Measurements from ENCODE around the gene CDK11A.

The CDK11A gene

GRCh38 chr1:1761504-1762376 is 37.6 kb upstream of the CDK11A start:
- peak overlapping the region in 4 of 11 experiments; percentile 56 to 70 (median 67); a peak in 2 of 22 replicates for H3K4me2 ChIP-seq
- peaks cover 34 to 74% (median 62%) of the 10 kb centered on the region in 10 experiments for H3K4me1 ChIP-seq
- no peak for TF ChIP-seq Cebpa-rat (IDR thresholded peaks at IDR 0.05)
- peaks cover 93 to 100% (median 97%) of the 10 kb centered on the region in 11 experiments for H4K20me1 ChIP-seq
- H3K27me3 ChIP-seq: no peaks in the 10 kb centered on the region
- H3K4me3 ChIP-seq: no peak overlapping the region
- peaks cover 98 to 100% (median 99%) of the 10 kb centered on the region in 11 experiments for H3K36me3 ChIP-seq
- no peaks in the 10 kb centered on the region for H3K9me3 ChIP-seq (replicated peaks in 1 of 11)
- H3K9ac ChIP-seq: peak overlapping the region in 10 of 11 experiments; percentile 15 to 50 (median 38); a peak in 14 of 22 replicates
- H3K27ac ChIP-seq: peak overlapping the region in 7 of 11 experiments; percentile 6 to 78 (median 71); a peak in 13 of 22 replicates

GRCh38 chr1:1760715-1761114 is 36.6 kb upstream of the CDK11A start:
- Histone ChIP-seq H4K20me1 (peaks cover 83 to 100% (median 97%) of the 10 kb centered on the region in 11 experiments), H3K9ac (peak overlapping the region in 9 of 11 experiments; percentile 15 to 65 (median 42); a peak in 11 of 22 replicates), H3K36me3 (peaks cover 98 to 100% (median 99%) of the 10 kb centered on the region in 11 experiments), H3K27ac (peak overlapping the region in 4 of 11 experiments; percentile 56 to 78 (median 77); a peak in 3 of 22 replicates), H3K4me1 (peaks cover 32 to 69% (median 58%) of the 10 kb centered on the region in 10 experiments), H3K4me3 (no peak overlapping the region), H3K27me3 (no peaks in the 10 kb centered on the region), H3K4me2 (peak overlapping the region in 10 of 11 experiments; percentile 39 to 75 (median 67); a peak in 20 of 22 replicates), H3K9me3 (replicated peaks in 1 of 11) (no peaks in the 10 kb centered on the region)
- no peak for TF ChIP-seq Cebpa-rat (IDR thresholded peaks at IDR 0.05)

- Histone ChIP-seq H3K36me3 (peaks cover 98 to 100% (median 99%) of the 10 kb centered on the region in 11 experiments), H3K4me3 (no peak overlapping the region), H3K9ac (peak overlapping the region in 10 of 11 experiments; percentile 15 to 65 (median 45); a peak in 15 of 22 replicates), H3K27me3 (no peaks in the 10 kb centered on the region), H3K4me1 (peaks cover 32 to 65% (median 56%) of the 10 kb centered on the region in 10 experiments), H3K27ac (peak overlapping the region in 6 of 11 experiments; percentile 37 to 59 (median 56); a peak in 9 of 22 replicates), H3K9me3 (replicated peaks in 1 of 11) (no peaks in the 10 kb centered on the region), H4K20me1 (peaks cover 79 to 100% (median 97%) of the 10 kb centered on the region in 11 experiments), H3K4me2 (peak overlapping the region in 10 of 11 experiments; percentile 39 to 75 (median 67); a peak in 20 of 22 replicates)
- TF ChIP-seq Cebpa-rat (IDR thresholded peaks at IDR 0.05): no peak
Measured at GRCh38 chr1:1760345-1760650, 36.1 kb upstream of the CDK11A start.

GRCh38 chr1:1759456-1760344 is 35.5 kb upstream of the CDK11A start:
- Histone ChIP-seq H3K36me3 (peaks cover 97 to 100% (median 99%) of the 10 kb centered on the region in 11 experiments), H3K27ac (peak overlapping the region in 10 of 11 experiments; percentile 20 to 63 (median 54); a peak in 19 of 22 replicates), H3K9ac (peak overlapping the region in 10 of 11 experiments; percentile 30 to 65 (median 45); a peak in 17 of 22 replicates), H3K9me3 (replicated peaks in 1 of 11) (no peaks in the 10 kb centered on the region), H3K4me2 (peak overlapping the region; percentile 39 to 75 (median 67)), H3K27me3 (no peaks in the 10 kb centered on the region), H4K20me1 (peaks cover 73 to 100% (median 96%) of the 10 kb centered on the region in 11 experiments), H3K4me3 (no peak overlapping the region), H3K4me1 (peaks cover 32 to 59% (median 50%) of the 10 kb centered on the region in 10 experiments)
- TF ChIP-seq Cebpa-rat (IDR thresholded peaks at IDR 0.05): no peak

GRCh38 chr1:1758692-1759455 is 34.7 kb upstream of the CDK11A start:
- peak overlapping the region; percentile 39 to 75 (median 67); a peak in 18 of 22 replicates for H3K4me2 ChIP-seq

GRCh38 chr1:1758059-1758621 is 34.0 kb upstream of the CDK11A start:
- no peak for TF ChIP-seq Cebpa-rat (IDR thresholded peaks at IDR 0.05)
- peaks cover 31 to 43% (median 38%) of the 10 kb centered on the region in 10 experiments for H3K4me1 ChIP-seq
- H3K4me3 ChIP-seq: no peak overlapping the region
- peaks cover 60 to 100% (median 91%) of the 10 kb centered on the region in 11 experiments for H4K20me1 ChIP-seq
- peak overlapping the region in 8 of 11 experiments; percentile 8 to 63 (median 38); a peak in 8 of 22 replicates for H3K27ac ChIP-seq
- peak overlapping the region in 5 of 11 experiments; percentile 19 to 41 (median 35); a peak in 3 of 22 replicates for H3K9ac ChIP-seq
- H3K4me2 ChIP-seq: 0 out of 22 replicates have a peak overlapping the region, but pooled peaks of 1 of the 11 experiments have one; percentile 54
- H3K27me3 ChIP-seq: no peaks in the 10 kb centered on the region
- H3K36me3 ChIP-seq: peaks cover 97 to 100% (median 99%) of the 10 kb centered on the region in 11 experiments
- H3K9me3 ChIP-seq (replicated peaks in 1 of 11): no peaks in the 10 kb centered on the region

More at GRCh38 chr1:1758692-1759455, 34.7 kb upstream of the CDK11A start:
- H3K4me1 ChIP-seq: peaks cover 32 to 50% (median 41%) of the 10 kb centered on the region in 10 experiments
- H3K27ac ChIP-seq: peak overlapping the region in 9 of 11 experiments; percentile 37 to 63 (median 55); a peak in 16 of 22 replicates
- H3K9ac ChIP-seq: peak overlapping the region in 10 of 11 experiments; percentile 11 to 59 (median 41); a peak in 13 of 22 replicates
- H3K27me3 ChIP-seq: no peaks in the 10 kb centered on the region
- no peak for TF ChIP-seq Cebpa-rat (IDR thresholded peaks at IDR 0.05)
- no peak overlapping the region for H3K4me3 ChIP-seq
- peaks cover 97 to 100% (median 99%) of the 10 kb centered on the region in 11 experiments for H3K36me3 ChIP-seq
- no peaks in the 10 kb centered on the region for H3K9me3 ChIP-seq (replicated peaks in 1 of 11)
- peaks cover 65 to 100% (median 91%) of the 10 kb centered on the region in 11 experiments for H4K20me1 ChIP-seq

GRCh38 chr1:1757422-1758058 is 33.4 kb upstream of the CDK11A start:
- H3K9ac ChIP-seq: peak overlapping the region in 3 of 11 experiments; percentile 19 to 41 (median 35); a peak in 1 of 22 replicates

More at GRCh38 chr1:1757422-1758058, 33.4 kb upstream of the CDK11A start:
- Histone ChIP-seq H3K9me3 (replicated peaks in 1 of 11) (no peaks in the 10 kb centered on the region), H3K36me3 (peaks cover 97 to 100% (median 99%) of the 10 kb centered on the region in 11 experiments), H3K4me3 (no peak overlapping the region), H3K27ac (peak overlapping the region in 6 of 11 experiments; percentile 13 to 63 (median 38); a peak in 6 of 22 replicates), H3K4me2 (no peak overlapping the region), H3K27me3 (no peaks in the 10 kb centered on the region), H3K4me1 (peaks cover 31 to 42% (median 37%) of the 10 kb centered on the region in 10 experiments), H4K20me1 (peaks cover 54 to 100% (median 91%) of the 10 kb centered on the region in 11 experiments)
- no peak for TF ChIP-seq Cebpa-rat (IDR thresholded peaks at IDR 0.05)
